Loucy (cell line): Measurements from ENCODE around the gene ARHGAP22.

Source experiments
- H2AFZ ChIP-seq: fragments of 200-600 bp; sonication (generic); 2 replicates; pipeline ENCODE4 v1.6.0; 2016; ENCODE audit warnings: antibody characterized with exemption, mild to moderate bottlenecking, low read length, moderate library complexity
- H3F3A ChIP-seq: fragments of 200-600 bp; 2 replicates; pipeline ENCODE4 v1.6.0; 2016; ENCODE audit warnings: antibody characterized with exemption, low read depth, mild to moderate bottlenecking
- H3K27me3 ChIP-seq: fragments of 200-600 bp; sonication (generic); 2 replicates; pipeline ENCODE4 v1.6.1; 2014; ENCODE audit warnings: low read length, mild to moderate bottlenecking; ENCODE audit not compliant: insufficient read depth, poor library complexity, severe bottlenecking
- H3K36me3 ChIP-seq: fragments of 200-600 bp; sonication (generic); 2 replicates; pipeline ENCODE4 v1.6.1; 2016; ENCODE audit warnings: low read length; ENCODE audit not compliant: insufficient read depth
- H3K4me1 ChIP-seq: fragments of 200-600 bp; sonication (generic); 2 replicates; pipeline ENCODE4 v1.5.1; 2014; ENCODE audit warnings: low read length, mild to moderate bottlenecking; ENCODE audit not compliant: insufficient read depth, poor library complexity, severe bottlenecking
- H3K4me2 ChIP-seq: fragments of 200-600 bp; sonication (generic); 2 replicates; pipeline ENCODE4 v1.6.0; 2014; ENCODE audit warnings: antibody characterized with exemption, low read length, low read depth, mild to moderate bottlenecking; ENCODE audit not compliant: poor library complexity, severe bottlenecking
- H3K4me3 ChIP-seq: fragments of 200-600 bp; sonication (generic); 2 replicates; pipeline ENCODE4 v1.5.1; 2014; ENCODE audit warnings: low read length, mild to moderate bottlenecking, mixed read lengths; ENCODE audit not compliant: poor library complexity, severe bottlenecking
- H3K79me2 ChIP-seq: fragments of 200-600 bp; sonication (generic); 2 replicates; pipeline ENCODE4 v1.6.1; 2014; ENCODE audit warnings: low read length; ENCODE audit not compliant: insufficient read depth
- H3K9ac ChIP-seq: fragments of 200-600 bp; sonication (generic); 2 replicates; pipeline ENCODE4 v1.6.0; 2014; ENCODE audit warnings: mild to moderate bottlenecking, low read depth, low read length, moderate library complexity; ENCODE audit not compliant: poor library complexity, severe bottlenecking
- H3K9me2 ChIP-seq: fragments of 200-600 bp; sonication (generic); replicated peaks from 2 replicates; pipeline ENCODE4 v1.6.1; 2016; ENCODE audit warnings: low read depth, low read length, mixed read lengths
- H3K9me3 ChIP-seq: fragments of 200-600 bp; sonication (generic); 2 replicates; pipeline ENCODE4 v1.6.1; 2014; ENCODE audit warnings: mild to moderate bottlenecking, antibody characterized with exemption, low read length, low read depth; ENCODE audit not compliant: insufficient read depth
- H4K20me1 ChIP-seq: fragments of 200-600 bp; sonication (generic); 2 replicates; pipeline ENCODE4 v1.6.0; 2014; ENCODE audit warnings: antibody characterized with exemption, low read length, mild to moderate bottlenecking; ENCODE audit not compliant: insufficient read depth, poor library complexity, severe bottlenecking
- EZH2phosphoT487 ChIP-seq: fragments of 200-600 bp; IDR thresholded peaks from 2 replicates; pipeline ENCODE4 v1.6.1; 2018; ENCODE audit warnings: antibody characterized with exemption, mild to moderate bottlenecking, moderate library complexity, borderline replicate concordance
- TF ChIP-seq, protein P1 (sequence below): fragments of 200-600 bp; sonication (generic); conservative IDR thresholded peaks from 2 replicates; pipeline ENCODE4 v1.5.1; 2014; ENCODE audit warnings: mild to moderate bottlenecking, antibody characterized with exemption, low read length

Gene ARHGAP22

DNA sequence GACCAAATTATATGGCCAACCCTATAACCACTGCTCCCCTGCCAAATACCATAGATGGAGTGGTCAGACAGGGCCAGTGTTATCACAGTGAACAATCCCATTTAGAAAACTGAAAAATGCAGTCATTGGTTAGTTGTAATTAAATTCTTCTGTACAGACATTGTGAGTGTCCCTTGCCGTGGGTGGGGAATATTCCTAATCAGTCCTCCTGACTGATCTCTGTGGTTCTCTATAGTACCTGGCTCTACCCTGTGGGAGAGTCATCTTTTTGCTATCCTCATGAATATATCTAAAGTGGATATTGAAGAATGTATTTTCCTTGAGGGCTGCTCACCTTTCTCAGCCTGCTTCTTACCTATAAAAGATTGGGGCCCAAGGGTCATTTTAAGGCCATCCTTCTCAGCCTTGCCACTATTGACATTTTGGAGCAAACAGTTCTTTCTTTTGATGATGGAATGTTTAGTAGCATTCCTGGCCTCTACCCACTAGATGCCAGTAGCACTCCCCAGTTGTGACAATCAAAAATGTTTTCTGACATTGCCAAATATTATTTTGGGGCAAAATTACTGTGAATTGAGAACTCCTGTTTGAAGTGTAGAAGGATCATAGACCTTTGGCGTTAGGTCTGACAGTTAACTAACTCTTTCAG lies 188.2 kb downstream of the ARHGAP22 start:
- H3K27me3 ChIP-seq = no peaks in the 10 kb centered on the region
- no peak overlapping the region for H3K4me3 ChIP-seq
- peaks cover 10% of the 10 kb centered on the region; the same call in 1 of the 2 replicates for H3K9me3 ChIP-seq
- H2AFZ ChIP-seq = no peak overlapping the region
- no peak overlapping the region for H3K4me2 ChIP-seq
- H3K9me2 ChIP-seq = no peaks in the 10 kb centered on the region
- TF ChIP-seq EZH2phosphoT487 = no peak
- TF ChIP-seq, protein P1, sequence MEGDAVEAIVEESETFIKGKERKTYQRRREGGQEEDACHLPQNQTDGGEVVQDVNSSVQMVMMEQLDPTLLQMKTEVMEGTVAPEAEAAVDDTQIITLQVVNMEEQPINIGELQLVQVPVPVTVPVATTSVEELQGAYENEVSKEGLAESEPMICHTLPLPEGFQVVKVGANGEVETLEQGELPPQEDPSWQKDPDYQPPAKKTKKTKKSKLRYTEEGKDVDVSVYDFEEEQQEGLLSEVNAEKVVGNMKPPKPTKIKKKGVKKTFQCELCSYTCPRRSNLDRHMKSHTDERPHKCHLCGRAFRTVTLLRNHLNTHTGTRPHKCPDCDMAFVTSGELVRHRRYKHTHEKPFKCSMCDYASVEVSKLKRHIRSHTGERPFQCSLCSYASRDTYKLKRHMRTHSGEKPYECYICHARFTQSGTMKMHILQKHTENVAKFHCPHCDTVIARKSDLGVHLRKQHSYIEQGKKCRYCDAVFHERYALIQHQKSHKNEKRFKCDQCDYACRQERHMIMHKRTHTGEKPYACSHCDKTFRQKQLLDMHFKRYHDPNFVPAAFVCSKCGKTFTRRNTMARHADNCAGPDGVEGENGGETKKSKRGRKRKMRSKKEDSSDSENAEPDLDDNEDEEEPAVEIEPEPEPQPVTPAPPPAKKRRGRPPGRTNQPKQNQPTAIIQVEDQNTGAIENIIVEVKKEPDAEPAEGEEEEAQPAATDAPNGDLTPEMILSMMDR = 0 out of 2 replicates have a peak, but pooled peaks have one; percentile 14
- peaks cover 23% of the 10 kb centered on the region for H3K36me3 ChIP-seq
- peaks cover 6% of the 10 kb centered on the region for H3K4me1 ChIP-seq
- no peaks in the 10 kb centered on the region for H4K20me1 ChIP-seq
- H3K79me2 ChIP-seq = no peaks in the 10 kb centered on the region
- H3F3A ChIP-seq = no peaks in the 10 kb centered on the region
- H3K9ac ChIP-seq = no peak overlapping the region

DNA sequence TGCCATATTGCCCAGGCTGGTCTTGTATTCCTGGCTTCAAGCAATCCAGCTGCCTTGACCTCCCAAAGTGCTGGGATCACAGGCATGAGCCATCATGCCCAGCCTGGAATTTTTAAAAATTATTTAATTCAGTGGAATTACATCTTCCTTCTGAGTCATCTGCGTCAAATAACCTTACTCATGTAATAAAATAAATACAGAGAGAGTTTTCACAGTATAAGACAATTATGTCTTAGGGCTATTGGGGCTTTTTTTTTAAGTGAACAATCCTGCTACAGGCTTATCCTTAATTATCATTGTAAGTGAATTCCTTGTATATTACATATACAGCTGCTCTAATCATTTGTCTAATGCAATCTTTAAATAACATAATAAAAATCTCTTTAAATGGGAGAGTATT lies 190.1 kb downstream of the ARHGAP22 start:
- peaks cover 37% of the 10 kb centered on the region for H3K36me3 ChIP-seq

DNA sequence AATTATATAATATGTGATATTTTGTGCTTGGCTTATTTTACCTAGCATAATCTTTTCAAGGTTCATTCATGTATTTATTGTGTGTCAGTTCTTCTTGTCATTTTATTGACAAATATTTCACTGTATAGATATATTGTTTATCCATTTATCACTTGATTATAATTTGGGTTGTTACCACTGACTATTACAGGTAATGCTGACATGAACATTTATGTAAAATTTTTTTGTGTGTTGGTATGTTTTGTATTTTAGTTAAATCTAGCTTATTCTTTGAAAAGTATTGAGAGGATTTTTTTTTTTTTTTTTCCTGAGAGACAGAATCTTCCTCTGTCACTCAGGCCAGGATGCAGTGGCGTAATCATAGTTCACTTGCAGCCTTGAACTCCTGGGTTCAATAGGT lies 190.7 kb downstream of the ARHGAP22 start:
- Histone ChIP-seq H2AFZ (no peak overlapping the region), H3K4me1 (peaks cover 6% of the 10 kb centered on the region), H3K9me3 (peaks cover 10% of the 10 kb centered on the region; the same call in 1 of the 2 replicates), H3K9me2 (no peaks in the 10 kb centered on the region), H3K27me3 (no peaks in the 10 kb centered on the region), H3K4me2 (no peak overlapping the region), H3K9ac (no peak overlapping the region), H3F3A (no peaks in the 10 kb centered on the region), H3K79me2 (no peaks in the 10 kb centered on the region), H3K4me3 (no peak overlapping the region), H3K36me3 (peaks cover 37% of the 10 kb centered on the region), H4K20me1 (no peaks in the 10 kb centered on the region)
- TF ChIP-seq, protein P1 = no peak
- no peak for TF ChIP-seq EZH2phosphoT487

More for the DNA sequence above, 190.1 kb downstream of the ARHGAP22 start:
- Histone ChIP-seq H3K27me3 (no peaks in the 10 kb centered on the region), H3F3A (no peaks in the 10 kb centered on the region), H3K9ac (no peak overlapping the region), H3K4me3 (no peak overlapping the region), H3K9me2 (no peaks in the 10 kb centered on the region), H3K4me2 (no peak overlapping the region), H3K9me3 (peaks cover 10% of the 10 kb centered on the region; the same call in 1 of the 2 replicates), H4K20me1 (no peaks in the 10 kb centered on the region), H3K79me2 (no peaks in the 10 kb centered on the region), H2AFZ (no peak overlapping the region), H3K4me1 (peaks cover 6% of the 10 kb centered on the region)
- TF ChIP-seq, protein P1 = no peak
- no peak for TF ChIP-seq EZH2phosphoT487
